GM13977 (cell line): Measurements from ENCODE around the gene ZMIZ1.

Experiments used
- DNase-seq: peaks from one replicate; pipeline ENCODE4 v3.0.0; 2012; ENCODE audit warnings: low spot score
- CTCF ChIP-seq: IDR thresholded peaks from 2 replicates; pipeline ENCODE4 v1.5.1; 2012; ENCODE audit warnings: mild to moderate bottlenecking, control low read depth; ENCODE audit not compliant: insufficient read depth; ENCODE audit errors: extremely low read depth, missing control alignments
- in situ Hi-C: fragments of 300-500 bp; cut with MboI; formaldehyde crosslinking; loops from one replicate; pipeline ENCODE4 v1.12.0; 2022; ENCODE audit warnings: low sequenced_read_pairs, low pct_unique_long_range_greater_than_20kb, mixed read lengths, inconsistent platforms; ENCODE audit not compliant: unreplicated experiment

Gene ZMIZ1

GRCh38 chr10:79071396-79071923 lies 2.7 kb downstream of the ZMIZ1 start:
- no peak for DNase-seq
- in situ Hi-C loops = no loop called here
- no peak for TF ChIP-seq CTCF

GRCh38 chr10:79072041-79072441 lies 3.3 kb downstream of the ZMIZ1 start:
- DNase-seq = no peak

GRCh38 chr10:79072994-79073645 lies 4.4 kb downstream of the ZMIZ1 start:
- no peak for DNase-seq
- no peak for TF ChIP-seq CTCF
- in situ Hi-C loops = no loop called here

More at GRCh38 chr10:79072041-79072441, 3.3 kb downstream of the ZMIZ1 start:
- TF ChIP-seq CTCF = no peak
- in situ Hi-C loops = no loop called here

- no peak for TF ChIP-seq CTCF
- in situ Hi-C loops = no loop called here
- DNase-seq = no peak
These were observed 5.1 kb downstream of the ZMIZ1 start for GRCh38 chr10:79073784-79074432.

GRCh38 chr10:79074732-79075131 lies 6.0 kb downstream of the ZMIZ1 start:
- TF ChIP-seq CTCF = no peak
- in situ Hi-C loops = no loop called here
- DNase-seq = no peak

- no peak for TF ChIP-seq CTCF
- DNase-seq = no peak
- in situ Hi-C loops = no loop called here
These were observed 6.7 kb downstream of the ZMIZ1 start for GRCh38 chr10:79075418-79075817.
